NCI-H2029 (cell line): ENCODE results near the gene COL18A1.

Source experiments
- DNase-seq: peaks from one replicate; lab custom pipeline; 2025; lab: John Stamatoyannopoulos, UW

COL18A1 gene

DNA sequence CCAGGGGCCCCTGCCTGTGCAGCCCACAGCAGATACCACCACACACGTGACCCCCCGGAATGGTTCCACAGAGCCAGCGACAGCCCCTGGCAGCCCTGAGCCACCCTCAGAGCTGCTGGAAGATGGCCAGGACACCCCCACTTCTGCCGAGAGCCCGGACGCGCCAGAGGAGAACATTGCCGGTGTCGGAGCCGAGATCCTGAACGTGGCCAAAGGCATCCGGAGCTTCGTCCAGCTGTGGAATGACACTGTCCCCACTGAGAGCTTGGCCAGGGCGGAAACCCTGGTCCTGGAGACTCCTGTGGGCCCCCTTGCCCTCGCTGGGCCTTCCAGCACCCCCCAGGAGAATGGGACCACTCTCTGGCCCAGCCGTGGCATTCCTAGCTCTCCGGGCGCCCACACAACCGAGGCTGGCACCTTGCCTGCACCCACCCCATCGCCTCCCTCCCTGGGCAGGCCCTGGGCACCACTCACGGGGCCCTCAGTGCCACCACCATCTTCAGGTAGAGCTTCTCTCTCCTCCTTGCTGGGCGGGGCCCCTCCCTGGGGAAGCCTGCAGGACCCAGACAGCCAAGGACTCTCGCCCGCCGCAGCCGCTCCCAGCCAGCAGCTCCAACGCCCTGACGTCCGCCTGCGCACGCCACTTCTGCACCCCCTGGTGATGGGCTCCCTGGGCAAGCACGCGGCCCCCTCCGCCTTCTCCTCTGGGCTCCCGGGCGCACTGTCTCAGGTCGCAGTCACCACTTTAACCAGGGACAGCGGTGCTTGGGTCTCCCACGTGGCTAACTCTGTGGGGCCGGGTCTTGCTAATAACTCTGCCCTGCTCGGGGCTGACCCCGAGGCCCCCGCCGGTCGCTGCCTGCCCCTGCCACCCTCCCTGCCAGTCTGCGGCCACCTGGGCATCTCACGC is 51.0 kb downstream of the COL18A1 start:
- DNase-seq = no peak

GRCh38 chr21:45456584-45457160 is 51.7 kb downstream of the COL18A1 start:
- DNase-seq = no peak

DNA sequence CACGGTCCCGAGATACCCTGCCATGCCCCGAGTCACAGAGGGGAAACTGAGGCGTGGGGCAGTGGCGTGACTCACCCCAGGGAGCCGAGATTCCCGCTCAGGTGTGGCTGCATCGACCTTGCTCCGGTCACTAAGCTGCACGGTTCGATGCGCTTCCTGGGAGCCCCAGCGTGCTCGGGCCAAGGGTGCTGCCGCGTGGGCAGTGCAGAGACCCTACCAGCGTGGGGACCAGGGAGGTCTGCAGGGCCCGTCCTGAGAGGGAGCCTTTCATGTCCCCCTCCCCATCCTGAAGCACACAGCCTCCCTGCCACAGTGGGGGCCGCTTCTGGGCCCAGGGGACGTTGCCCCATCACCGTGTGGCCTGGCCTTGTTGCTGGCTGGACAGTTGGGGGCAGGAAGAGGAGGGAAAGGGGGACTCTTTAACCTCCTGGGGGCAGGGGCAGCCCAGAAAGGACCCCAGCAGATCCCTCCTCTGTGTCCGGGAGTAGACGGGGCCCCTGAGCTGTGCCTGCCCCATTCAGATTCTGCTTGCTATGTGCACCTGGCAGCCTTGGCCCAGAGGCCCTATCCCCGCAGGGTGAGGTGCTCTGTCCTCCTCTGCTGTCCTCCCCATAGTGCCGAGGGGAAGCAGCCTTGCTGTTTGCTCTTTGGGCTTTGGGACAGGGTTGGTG is 52.3 kb downstream of the COL18A1 start:
- no peak for DNase-seq

- no peak for DNase-seq
Measured at GRCh38 chr21:45457832-45458172, 52.8 kb downstream of the COL18A1 start.

DNA sequence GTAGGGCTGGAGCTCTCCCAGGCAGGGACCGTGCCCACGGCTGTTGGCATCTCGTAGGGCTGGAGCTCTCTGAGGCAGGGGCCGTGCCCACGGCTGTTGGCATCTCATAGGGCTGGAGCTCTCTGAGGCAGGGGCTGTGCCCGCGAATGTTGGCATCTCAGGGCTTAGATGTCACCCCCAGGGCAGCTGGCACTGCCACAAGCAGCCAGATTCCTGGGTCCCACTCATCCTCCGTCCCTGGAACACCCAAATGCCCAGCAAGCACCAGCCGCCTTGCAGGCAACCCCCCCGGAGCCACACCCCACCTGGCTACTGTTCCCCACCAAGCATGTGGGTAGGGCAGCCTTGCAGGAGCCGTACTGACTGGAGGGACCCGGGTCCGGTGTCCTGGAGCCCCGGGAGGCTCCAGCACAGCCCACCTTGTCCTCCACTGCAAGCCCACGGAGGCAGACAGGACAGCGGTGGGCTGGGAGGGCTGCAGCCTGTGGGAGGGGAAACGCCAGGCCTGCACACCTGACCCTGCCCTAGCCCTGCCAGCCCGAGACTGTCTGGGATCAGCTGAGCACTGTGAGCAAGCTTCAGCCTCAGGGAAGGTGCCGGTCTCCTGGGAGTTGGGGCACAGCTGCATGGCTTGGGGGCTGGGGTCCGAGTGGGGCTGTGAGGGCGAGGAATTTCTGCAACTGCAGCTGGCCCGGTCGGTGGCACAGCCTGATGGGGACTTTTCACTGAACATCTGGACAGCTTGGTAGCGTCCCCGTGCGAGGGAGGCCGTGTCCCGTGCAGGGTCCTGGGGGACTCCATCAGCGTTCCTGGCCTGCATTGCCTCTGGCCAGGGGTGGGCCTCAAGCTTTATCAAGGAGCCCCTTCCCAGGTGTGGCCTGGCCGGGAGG is 53.6 kb downstream of the COL18A1 start:
- DNase-seq = no peak

- DNase-seq = no peak
Measured at GRCh38 chr21:45459171-45460010, 54.4 kb downstream of the COL18A1 start.

DNA sequence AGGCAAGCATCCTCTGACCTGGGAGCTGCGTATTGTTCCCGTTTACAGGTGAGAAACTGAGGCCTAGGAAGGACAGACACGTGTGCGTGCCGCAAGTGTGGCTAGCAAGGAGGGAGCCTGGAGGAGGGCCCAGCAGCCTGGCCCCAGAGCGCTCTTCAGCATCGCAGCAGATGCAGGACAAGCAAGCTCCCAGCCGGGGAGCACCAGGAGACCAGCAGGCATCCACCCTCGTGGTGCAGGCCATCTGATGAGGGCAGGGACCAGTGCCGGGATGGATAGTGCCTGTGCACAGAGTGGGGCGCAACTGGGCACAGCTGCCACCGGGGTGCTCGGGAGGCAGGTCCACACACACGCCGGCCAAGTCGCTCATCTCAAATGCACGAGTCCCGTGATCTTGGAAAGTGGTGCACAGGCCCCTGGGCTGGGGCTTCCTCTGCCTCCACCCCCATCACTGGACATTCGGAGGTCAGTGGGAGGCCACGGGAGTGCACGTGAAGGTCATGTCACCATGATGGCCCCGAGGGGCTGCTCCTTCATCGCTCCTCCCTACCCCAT is 55.1 kb downstream of the COL18A1 start:
- DNase-seq = no peak

- no peak for DNase-seq
Measured at GRCh38 chr21:45460611-45461368, 55.8 kb downstream of the COL18A1 start.

DNA sequence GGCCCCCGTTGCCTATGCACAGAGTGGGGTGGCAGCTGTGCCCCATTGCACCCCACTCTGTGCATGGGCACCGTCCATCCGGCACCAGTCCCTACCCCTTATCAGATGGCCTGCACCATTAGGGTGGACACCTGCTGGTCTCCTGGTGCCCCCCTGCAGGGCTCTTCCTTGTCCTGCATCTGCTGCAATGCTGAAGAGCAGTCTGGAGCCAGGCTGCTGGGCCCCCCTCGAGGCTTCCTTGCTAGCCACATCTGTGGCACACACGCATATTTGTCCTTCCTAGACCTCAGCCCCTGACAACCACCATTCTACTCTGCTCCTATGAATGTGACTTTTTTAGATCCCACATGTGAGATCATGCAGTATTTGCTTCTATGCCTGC is 56.4 kb downstream of the COL18A1 start:
- no peak for DNase-seq

DNA sequence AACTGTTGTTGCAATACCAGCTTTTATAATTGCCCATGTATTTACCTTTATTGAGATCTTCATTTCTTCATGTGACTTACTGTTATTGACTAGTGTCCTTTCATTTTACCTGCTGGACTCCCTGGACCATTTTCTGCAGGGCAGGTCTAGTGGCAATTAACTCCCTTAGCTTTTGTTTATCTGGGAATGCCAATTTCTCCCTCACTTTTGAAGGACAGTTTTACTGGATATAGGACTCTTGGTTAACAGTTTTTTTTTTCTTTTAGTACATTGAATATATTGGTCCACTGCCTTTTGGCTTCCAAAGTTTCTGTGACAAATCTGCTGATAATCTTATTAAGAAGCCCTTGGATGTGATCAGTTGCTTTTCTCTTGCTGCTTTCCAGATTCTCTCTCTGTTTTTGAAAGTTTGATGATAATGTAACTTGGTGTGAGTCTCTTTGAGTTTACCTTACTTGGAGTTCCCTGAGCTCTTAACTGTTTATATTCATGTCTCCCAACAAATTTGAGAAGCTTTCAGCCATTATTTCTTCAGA is 56.9 kb downstream of the COL18A1 start:
- no peak for DNase-seq

DNA sequence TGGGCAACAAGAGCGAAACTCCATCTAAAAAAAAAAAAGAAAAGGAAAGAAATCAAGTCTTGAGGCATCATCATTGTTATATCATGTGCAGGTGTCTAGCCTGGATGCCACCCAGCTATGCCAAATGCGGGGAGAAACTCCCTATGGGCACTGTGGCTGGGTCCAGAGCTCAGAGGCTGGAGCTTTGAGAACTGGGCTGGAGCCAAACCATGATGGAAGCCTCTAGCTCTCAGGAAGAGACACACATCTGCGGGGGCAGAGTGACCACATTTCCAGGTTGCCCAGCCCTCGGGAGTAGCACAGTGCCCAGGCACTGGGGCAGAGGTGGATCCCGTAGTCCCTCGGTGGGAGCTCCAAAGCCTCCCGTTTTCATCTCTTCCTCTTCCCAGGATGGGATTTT is 58.9 kb downstream of the COL18A1 start:
- DNase-seq = no peak

DNA sequence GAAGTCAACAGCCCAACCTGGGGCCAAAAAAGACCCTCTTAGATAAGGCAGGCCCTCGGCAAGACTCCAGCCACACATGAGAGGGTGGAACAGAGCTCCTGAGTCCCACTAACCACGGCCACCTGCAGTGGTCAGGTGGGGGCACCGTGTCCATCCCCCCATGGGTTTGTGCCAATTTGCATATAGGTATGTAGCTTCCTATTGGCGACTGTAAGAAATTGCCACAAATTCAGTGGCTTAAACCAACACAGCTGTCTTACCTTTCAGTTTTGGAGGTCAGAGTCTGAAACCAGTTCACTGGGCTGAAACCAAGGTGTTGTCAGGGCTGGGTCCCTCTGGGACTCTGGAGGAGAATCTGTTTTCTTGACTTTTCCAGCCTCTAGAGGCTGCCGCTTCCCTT is 59.3 kb downstream of the COL18A1 start:
- DNase-seq = no peak

DNA sequence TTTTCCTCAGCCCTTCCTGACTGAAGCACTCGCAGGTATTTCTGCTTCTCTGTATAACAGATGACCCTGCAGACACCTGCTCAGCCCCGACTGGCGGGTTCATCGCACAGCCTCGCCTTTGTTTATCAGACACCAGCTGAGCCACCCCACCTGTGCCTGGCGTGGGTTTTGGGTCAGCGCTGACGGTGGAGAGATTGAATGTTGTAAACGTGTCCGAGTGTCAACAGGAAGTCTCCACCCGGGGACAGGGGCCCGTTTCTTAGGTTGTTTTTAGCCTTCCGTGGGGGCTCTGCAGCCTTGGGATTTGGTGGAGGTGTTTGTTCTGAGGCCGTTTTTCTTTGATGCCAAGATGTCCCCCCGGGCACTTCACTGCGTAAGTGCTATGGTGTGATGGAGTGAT is 60.1 kb downstream of the COL18A1 start:
- no peak for DNase-seq

DNA sequence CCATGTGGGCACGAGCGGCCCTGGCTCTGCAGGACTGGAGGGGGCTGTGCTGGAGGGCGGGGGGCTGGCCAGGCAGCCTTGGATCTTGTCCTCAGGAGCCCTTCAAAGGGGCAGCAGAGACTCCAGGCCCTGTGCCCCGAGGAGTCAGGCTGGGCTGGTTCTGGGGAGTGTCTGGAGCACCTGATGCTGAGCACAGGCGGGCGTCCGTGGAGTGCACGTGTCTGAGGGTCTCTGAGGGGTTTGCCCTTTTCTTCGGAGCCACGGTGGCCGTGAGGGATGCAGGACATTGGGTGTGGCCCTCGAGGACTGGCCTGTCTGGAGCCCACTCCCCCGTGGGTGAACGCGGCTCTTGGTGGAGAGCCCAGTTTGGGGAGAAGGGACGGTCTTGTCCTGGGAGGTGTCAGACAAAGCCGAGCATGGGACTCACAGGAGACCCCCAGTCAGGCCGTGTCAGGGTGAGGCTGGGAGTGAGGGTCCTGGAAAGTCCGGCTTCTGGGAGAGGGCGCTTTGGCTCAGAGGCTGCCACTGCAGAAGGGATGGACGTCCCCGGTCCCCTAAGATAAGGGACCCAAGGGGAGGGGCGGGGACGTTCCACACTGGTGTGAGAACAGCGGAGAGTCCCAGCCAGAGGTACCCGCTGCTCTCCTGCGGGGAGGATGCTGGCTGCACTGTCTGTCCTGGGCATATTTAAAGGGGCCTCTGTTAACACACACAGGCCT is 60.8 kb downstream of the COL18A1 start:
- no peak for DNase-seq

GRCh38 chr21:45466330-45467220 is 61.6 kb downstream of the COL18A1 start:
- no peak for DNase-seq

- no peak for DNase-seq
Measured at GRCh38 chr21:45467221-45467779, 62.3 kb downstream of the COL18A1 start.

- no peak for DNase-seq
Measured at GRCh38 chr21:45468051-45468970, 63.3 kb downstream of the COL18A1 start.
